GM10266 (cell line): ENCODE results near the gene SART1.

Experiments
- DNase-seq: peaks from one replicate; pipeline ENCODE4 v3.0.0; 2012; ENCODE audit errors: extremely low spot score
- CTCF ChIP-seq: IDR thresholded peaks from 2 replicates; pipeline ENCODE4 v1.5.1; 2012; ENCODE audit warnings: mild to moderate bottlenecking, low read depth; ENCODE audit not compliant: control insufficient read depth, insufficient read depth; ENCODE audit errors: missing control alignments

The SART1 gene

DNA sequence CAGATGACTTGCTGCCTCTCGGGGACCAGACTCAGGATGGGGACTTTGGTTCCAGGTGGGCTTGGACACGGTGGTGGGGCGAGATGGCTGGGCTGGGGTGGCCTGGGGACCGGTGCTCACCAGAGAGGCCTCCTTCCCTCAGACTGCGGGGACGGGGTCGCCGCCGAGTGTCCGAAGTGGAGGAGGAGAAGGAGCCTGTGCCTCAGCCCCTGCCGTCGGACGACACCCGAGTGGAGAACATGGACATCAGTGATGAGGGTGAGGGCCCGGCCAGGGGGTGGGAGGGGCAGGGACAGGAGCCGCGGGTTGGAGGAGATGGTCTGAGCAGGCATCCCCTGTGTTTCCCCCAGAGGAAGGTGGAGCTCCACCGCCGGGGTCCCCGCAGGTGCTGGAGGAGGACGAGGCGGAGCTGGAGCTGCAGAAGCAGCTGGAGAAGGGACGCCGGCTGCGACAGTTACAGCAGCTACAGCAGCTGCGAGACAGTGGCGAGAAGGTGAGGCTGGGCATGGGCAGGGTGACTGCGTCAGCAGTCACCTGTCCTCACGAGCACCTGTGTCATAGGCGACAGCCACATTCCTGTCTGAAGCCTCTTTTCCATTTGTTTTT lies 5.9 kb downstream of the SART1 start:
- DNase-seq, result no peak
- TF ChIP-seq CTCF, result no peak

- TF ChIP-seq CTCF, result no peak
- no peak for DNase-seq
Observed at GRCh38 chr11:65968600-65969482, 7.3 kb downstream of the SART1 start.

GRCh38 chr11:65972116-65972515 lies 10.6 kb downstream of the SART1 start:
- DNase-seq, result no peak
- TF ChIP-seq CTCF, result no peak

- no peak for DNase-seq
- TF ChIP-seq CTCF, result no peak
Observed at GRCh38 chr11:65973439-65974110, 12.0 kb downstream of the SART1 start.

GRCh38 chr11:65975771-65976170 lies 14.2 kb downstream of the SART1 start:
- no peak for TF ChIP-seq CTCF
- no peak for DNase-seq

DNA sequence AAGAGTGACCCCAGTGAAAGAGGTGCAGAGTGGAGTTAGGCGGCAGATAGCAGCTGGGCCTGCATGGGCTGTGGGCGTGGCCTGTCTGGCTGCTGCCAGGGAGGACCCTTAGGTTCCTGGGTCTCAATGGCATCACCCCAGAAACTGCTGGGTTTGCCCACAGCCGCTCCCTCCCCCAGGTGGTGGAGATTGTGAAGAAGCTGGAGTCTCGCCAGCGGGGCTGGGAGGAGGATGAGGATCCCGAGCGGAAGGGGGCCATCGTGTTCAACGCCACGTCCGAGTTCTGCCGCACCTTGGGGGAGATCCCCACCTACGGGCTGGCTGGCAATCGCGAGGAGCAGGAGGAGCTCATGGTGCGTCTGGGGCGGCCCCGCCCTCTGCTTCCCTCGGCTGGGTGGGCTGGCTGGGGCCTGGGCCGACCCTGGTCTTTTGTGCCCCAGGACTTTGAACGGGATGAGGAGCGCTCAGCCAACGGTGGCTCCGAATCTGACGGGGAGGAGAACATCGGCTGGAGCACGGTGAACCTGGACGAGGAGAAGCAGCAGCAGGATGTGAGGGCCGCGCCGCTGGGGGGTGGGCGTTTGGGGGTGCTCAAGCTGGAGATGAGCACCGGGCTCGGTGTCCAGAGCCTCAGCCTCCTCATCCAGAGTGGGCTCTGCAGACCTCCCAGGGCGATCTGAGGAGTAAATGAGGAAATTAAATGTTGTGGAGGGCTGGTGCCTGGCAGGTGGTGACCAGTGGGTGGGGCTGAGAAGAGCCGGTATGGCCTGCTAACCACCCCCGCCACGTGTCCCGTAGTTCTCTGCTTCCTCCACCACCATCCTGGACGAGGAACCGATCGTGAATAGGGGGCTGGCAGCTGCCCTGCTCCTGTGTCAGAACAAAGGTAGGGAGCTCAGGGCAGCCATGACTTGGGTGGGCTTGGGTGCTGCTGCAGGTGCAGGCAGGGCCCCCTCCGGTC lies 15.0 kb downstream of the SART1 start:
- no peak for TF ChIP-seq CTCF
- DNase-seq, result no peak
